DOHH2 (cell line): Measurements from ENCODE around the gene MEGF8.

Source experiments
- EZH2phosphoT487 ChIP-seq: fragments of 200-600 bp; sonication (generic); IDR thresholded peaks from 2 replicates; pipeline ENCODE4 v1.6.1; 2017; ENCODE audit warnings: borderline replicate concordance, mild to moderate bottlenecking, antibody characterized with exemption, low read length, moderate library complexity, mixed read lengths
- TF ChIP-seq, protein P1 (sequence below): fragments of 200-600 bp; sonication (generic); IDR thresholded peaks from one replicate; pipeline ENCODE4 v1.5.1; 2014; ENCODE audit warnings: antibody characterized with exemption, mild to moderate bottlenecking, low read depth, low read length; ENCODE audit not compliant: poor library complexity, severe bottlenecking

DNA sequence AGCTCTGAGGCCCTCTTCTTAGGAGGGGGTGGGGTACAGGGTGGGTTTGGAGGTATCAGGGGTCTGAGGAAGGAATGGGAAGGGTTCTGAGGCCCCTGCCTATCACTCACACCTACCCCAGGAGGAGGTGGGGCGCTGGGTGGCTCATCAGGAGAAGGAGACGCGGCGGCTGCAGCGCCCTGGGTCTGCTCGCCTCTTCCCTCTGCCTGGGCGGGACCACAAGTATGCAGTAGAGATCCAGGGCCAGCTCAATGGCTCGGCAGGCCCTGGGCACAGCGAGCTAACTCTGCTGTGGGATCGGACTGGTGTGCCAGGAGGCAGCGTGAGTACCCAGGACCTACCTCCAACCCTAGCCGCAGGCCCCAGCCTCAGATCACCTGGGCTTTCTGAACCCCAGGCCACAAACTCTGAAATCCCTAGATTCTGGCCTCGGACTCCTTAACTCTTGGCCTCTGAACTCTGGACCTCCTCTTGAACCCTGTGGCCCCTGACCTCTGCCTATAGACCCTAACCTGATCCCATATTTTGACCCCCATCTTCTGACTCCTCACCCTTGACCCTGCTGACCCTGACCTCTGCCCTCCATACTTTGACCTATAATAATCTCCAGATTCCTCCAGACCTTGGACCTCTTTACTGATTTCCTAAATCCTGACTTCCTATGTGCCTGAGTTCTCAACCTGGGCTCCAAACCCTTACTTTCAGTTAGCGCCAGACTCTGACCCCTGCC is 24.1 kb downstream of the MEGF8 start:
- TF ChIP-seq, protein P1, sequence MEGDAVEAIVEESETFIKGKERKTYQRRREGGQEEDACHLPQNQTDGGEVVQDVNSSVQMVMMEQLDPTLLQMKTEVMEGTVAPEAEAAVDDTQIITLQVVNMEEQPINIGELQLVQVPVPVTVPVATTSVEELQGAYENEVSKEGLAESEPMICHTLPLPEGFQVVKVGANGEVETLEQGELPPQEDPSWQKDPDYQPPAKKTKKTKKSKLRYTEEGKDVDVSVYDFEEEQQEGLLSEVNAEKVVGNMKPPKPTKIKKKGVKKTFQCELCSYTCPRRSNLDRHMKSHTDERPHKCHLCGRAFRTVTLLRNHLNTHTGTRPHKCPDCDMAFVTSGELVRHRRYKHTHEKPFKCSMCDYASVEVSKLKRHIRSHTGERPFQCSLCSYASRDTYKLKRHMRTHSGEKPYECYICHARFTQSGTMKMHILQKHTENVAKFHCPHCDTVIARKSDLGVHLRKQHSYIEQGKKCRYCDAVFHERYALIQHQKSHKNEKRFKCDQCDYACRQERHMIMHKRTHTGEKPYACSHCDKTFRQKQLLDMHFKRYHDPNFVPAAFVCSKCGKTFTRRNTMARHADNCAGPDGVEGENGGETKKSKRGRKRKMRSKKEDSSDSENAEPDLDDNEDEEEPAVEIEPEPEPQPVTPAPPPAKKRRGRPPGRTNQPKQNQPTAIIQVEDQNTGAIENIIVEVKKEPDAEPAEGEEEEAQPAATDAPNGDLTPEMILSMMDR: no peak
- no peak for TF ChIP-seq EZH2phosphoT487
